NCI-H128 (cell line): ENCODE results near the gene GALNT17.

Experiments
- DNase-seq: peaks from one replicate; lab custom pipeline; 2025; ENCODE audit not compliant: unreplicated experiment; lab: John Stamatoyannopoulos, UW

The GALNT17 gene

GRCh38 chr7:71329030-71329660 is 197.2 kb downstream of the GALNT17 start:
- DNase-seq = no peak

- no peak for DNase-seq
Observed at GRCh38 chr7:71332207-71332606, 200.3 kb downstream of the GALNT17 start.

GRCh38 chr7:71334541-71334940 is 202.6 kb downstream of the GALNT17 start:
- DNase-seq = no peak

GRCh38 chr7:71338866-71339265 is 206.9 kb downstream of the GALNT17 start:
- DNase-seq = no peak

- DNase-seq = no peak
Observed at GRCh38 chr7:71339924-71340323, 208.0 kb downstream of the GALNT17 start.

GRCh38 chr7:71342202-71342601 is 210.3 kb downstream of the GALNT17 start:
- no peak for DNase-seq

GRCh38 chr7:71343039-71343438 is 211.1 kb downstream of the GALNT17 start:
- DNase-seq = no peak

GRCh38 chr7:71343892-71344291 is 211.9 kb downstream of the GALNT17 start:
- no peak for DNase-seq

- no peak for DNase-seq
Observed at GRCh38 chr7:71345117-71345884, 213.4 kb downstream of the GALNT17 start.

GRCh38 chr7:71348821-71349681 is 217.1 kb downstream of the GALNT17 start:
- DNase-seq = no peak

- DNase-seq = no peak
Observed at GRCh38 chr7:71349682-71350481, 217.9 kb downstream of the GALNT17 start.

GRCh38 chr7:71350680-71351079 is 218.7 kb downstream of the GALNT17 start:
- DNase-seq = no peak

- no peak for DNase-seq
Observed at GRCh38 chr7:71354716-71355115, 222.8 kb downstream of the GALNT17 start.

GRCh38 chr7:71361451-71362032 is 229.6 kb downstream of the GALNT17 start:
- DNase-seq = no peak

GRCh38 chr7:71362240-71362639 is 230.3 kb downstream of the GALNT17 start:
- no peak for DNase-seq

- no peak for DNase-seq
Observed at GRCh38 chr7:71363223-71363622, 231.3 kb downstream of the GALNT17 start.

GRCh38 chr7:71363627-71364026 is 231.7 kb downstream of the GALNT17 start:
- DNase-seq = no peak

- DNase-seq = no peak
Observed at GRCh38 chr7:71364551-71364950, 232.6 kb downstream of the GALNT17 start.

- DNase-seq = no peak
Observed at GRCh38 chr7:71372991-71373390, 241.0 kb downstream of the GALNT17 start.

- no peak for DNase-seq
Observed at GRCh38 chr7:71377062-71377461, 245.1 kb downstream of the GALNT17 start.

- no peak for DNase-seq
Observed at GRCh38 chr7:71377469-71377868, 245.5 kb downstream of the GALNT17 start.
